Sigmoid colon (tissue), 4 donors: Measurements from ENCODE around the gene MMP17.

Experiments
- CTCF ChIP-seq, 4 experiments: fragments of 450-650 bp in 3 of 4; fragments of 200-600 bp in 1 of 4; IDR thresholded peaks; one replicate each; pipeline ENCODE4 v1.5.1; 2016 to 2019; ENCODE audit warnings: antibody characterized with exemption in 4 of 4, mild to moderate bottlenecking in 3 of 4, moderate library complexity in 2 of 4
- EP300 ChIP-seq, 4 donors: sonication (generic); formaldehyde crosslinking; IDR thresholded peaks; one replicate each; pipeline ENCODE4 v1.6.1; 2017; ENCODE audit warnings: antibody characterized with exemption in 4 of 4
- POLR2A ChIP-seq, 2 donors: fragments of 450-650 bp; IDR thresholded peaks; one replicate each; pipeline ENCODE4 v1.6.1; 2016; ENCODE audit warnings: antibody characterized with exemption in 2 of 2, mild to moderate bottlenecking in 2 of 2, moderate library complexity in 2 of 2
- POLR2AphosphoS5 ChIP-seq, 4 donors: sonication (generic); formaldehyde crosslinking; IDR thresholded peaks; one replicate each; pipeline ENCODE4 v1.6.1; 2017; ENCODE audit warnings: antibody characterized with exemption in 4 of 4

GRCh38 chr12:131864469-131864868, 36.3 kb downstream of the MMP17 start:
- TF ChIP-seq POLR2A (IDR thresholded peaks at IDR 0.05) = no peak
- no peak for TF ChIP-seq EP300 (IDR thresholded peaks at IDR 0.05)
- no peak for TF ChIP-seq CTCF (IDR thresholded peaks at IDR 0.05)
- TF ChIP-seq POLR2AphosphoS5 (IDR thresholded peaks at IDR 0.05) = no peak
